ENCODE results near the gene ADSL.

The ADSL gene

DNA sequence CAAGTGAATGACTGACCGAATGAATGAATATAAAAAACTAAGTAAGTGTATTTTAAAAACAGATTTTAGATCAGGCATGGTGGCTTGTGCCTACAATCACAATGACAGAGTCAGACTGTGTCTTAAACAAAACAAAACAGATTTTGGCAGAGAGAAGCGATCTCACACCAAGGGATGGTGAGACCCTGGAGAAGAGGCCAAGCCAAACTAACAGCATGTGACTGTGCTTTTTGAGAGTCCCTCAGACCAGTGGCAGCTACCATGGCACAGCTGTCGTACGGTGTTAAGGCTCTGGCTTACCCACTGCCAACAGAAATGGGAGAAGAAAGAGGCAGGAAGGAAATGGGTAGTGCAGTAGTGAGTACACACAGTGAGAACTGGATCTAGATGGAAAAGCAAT lies 84.7 kb downstream of the ADSL start:
- no peaks in the 10 kb centered on the region for H3K9me3 Mint-ChIP-seq

GRCh38 chr22:40432157-40432556 lies 85.9 kb downstream of the ADSL start:
- peaks cover 10% of the 10 kb centered on the region for H3K4me1 Mint-ChIP-seq
- no peaks in the 10 kb centered on the region for H3K9me3 Mint-ChIP-seq
- no peak overlapping the region for H3K4me3 Mint-ChIP-seq
- peaks cover 13% of the 10 kb centered on the region for H3K36me3 Mint-ChIP-seq (ENCODE audit: low read depth)
- no peaks in the 10 kb centered on the region for H3K27me3 Mint-ChIP-seq (ENCODE audit: low read depth, poor library complexity)
- no peak for DNase-seq
- H3K27ac Mint-ChIP-seq: no peak overlapping the region
- no peak for TF ChIP-seq CTCF (IDR thresholded peaks at IDR 0.05)

More for the DNA sequence above, 84.7 kb downstream of the ADSL start:
- Mint-ChIP-seq H3K4me3 (no peak overlapping the region), H3K36me3 (ENCODE audit: low read depth) (peaks cover 13% of the 10 kb centered on the region), H3K4me1 (no peaks in the 10 kb centered on the region), H3K27ac (no peak overlapping the region), H3K27me3 (ENCODE audit: low read depth, poor library complexity) (no peaks in the 10 kb centered on the region)
- DNase-seq: no peak
- TF ChIP-seq CTCF (IDR thresholded peaks at IDR 0.05): no peak

- no peaks in the 10 kb centered on the region for H3K27me3 Mint-ChIP-seq (ENCODE audit: low read depth, poor library complexity)
- no peak overlapping the region for H3K4me3 Mint-ChIP-seq
- H3K4me1 Mint-ChIP-seq: peaks cover 10% of the 10 kb centered on the region
- no peak for TF ChIP-seq CTCF (IDR thresholded peaks at IDR 0.05)
- H3K9me3 Mint-ChIP-seq: no peaks in the 10 kb centered on the region
- no peak for DNase-seq
- no peak overlapping the region for H3K27ac Mint-ChIP-seq
- peaks cover 13% of the 10 kb centered on the region for H3K36me3 Mint-ChIP-seq (ENCODE audit: low read depth)
Measured at GRCh38 chr22:40432625-40433024, 86.3 kb downstream of the ADSL start.

DNA sequence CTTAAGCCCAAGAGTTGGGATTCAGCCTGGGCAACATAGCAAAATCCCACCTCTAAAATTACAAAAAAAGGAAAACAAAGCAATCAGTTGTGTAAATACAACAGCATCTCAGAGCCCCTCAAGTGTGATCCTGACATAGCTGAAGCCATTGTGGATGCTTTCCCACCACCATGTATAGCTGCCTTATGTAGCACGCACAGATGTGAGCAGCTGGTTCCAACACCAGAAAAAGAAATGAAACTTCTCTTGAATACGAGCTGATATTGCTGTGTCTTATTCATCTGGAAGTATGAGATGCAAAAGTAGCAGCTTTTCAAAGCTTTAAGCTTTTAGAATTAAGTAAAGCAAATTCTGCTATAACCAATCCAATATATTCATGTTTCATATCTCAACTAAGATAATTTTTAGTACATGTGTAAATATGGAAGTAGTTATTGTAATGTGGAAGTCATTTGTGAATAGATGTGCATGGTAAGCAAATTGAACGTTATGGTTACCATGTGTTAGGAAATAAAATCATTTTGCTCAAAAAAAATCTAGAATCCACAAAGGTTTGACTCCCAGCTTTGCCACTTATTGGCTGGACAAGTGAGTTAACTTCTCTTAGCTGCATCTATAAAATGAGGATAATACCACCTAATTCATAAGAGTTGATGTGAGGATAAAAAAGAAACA lies 87.3 kb downstream of the ADSL start:
- Mint-ChIP-seq H3K4me3 (no peak overlapping the region), H3K36me3 (ENCODE audit: low read depth) (peaks cover 13% of the 10 kb centered on the region), H3K4me1 (peaks cover 10% of the 10 kb centered on the region), H3K27ac (no peak overlapping the region), H3K27me3 (ENCODE audit: low read depth, poor library complexity) (no peaks in the 10 kb centered on the region), H3K9me3 (no peaks in the 10 kb centered on the region)
- TF ChIP-seq CTCF (IDR thresholded peaks at IDR 0.05): no peak
- no peak for DNase-seq

- H3K36me3 Mint-ChIP-seq (ENCODE audit: low read depth): peaks cover 8% of the 10 kb centered on the region
- DNase-seq: no peak
- H3K4me3 Mint-ChIP-seq: no peak overlapping the region
- H3K27ac Mint-ChIP-seq: no peak overlapping the region
- no peaks in the 10 kb centered on the region for H3K9me3 Mint-ChIP-seq
- peaks cover 10% of the 10 kb centered on the region for H3K4me1 Mint-ChIP-seq
- H3K27me3 Mint-ChIP-seq (ENCODE audit: low read depth, poor library complexity): no peaks in the 10 kb centered on the region
- no peak for TF ChIP-seq CTCF (IDR thresholded peaks at IDR 0.05)
Measured at GRCh38 chr22:40434106-40434505, 87.8 kb downstream of the ADSL start.

DNA sequence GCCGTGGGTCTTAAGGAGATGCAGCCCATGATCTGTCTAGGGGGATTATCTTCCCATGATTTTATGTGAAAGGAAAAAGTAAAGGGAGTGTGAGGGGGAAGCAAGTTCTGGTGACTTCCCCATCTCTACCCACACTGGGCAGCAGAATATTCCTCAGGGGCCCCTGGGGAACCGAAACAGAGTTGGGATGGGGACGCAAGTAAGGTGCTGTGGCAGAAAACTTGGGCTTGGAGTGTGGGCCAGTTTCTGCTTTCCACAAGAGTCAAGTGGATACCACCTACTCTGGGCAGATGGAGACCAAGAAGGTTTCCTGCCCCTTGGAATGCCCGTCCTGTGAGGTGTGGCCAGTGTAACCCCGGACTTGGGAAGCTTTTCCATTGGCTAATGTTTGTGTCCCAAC lies 88.4 kb downstream of the ADSL start:
- Mint-ChIP-seq H3K4me3 (no peak overlapping the region), H3K9me3 (no peaks in the 10 kb centered on the region), H3K27ac (no peak overlapping the region), H3K36me3 (ENCODE audit: low read depth) (peaks cover 4% of the 10 kb centered on the region), H3K27me3 (ENCODE audit: low read depth, poor library complexity) (no peaks in the 10 kb centered on the region), H3K4me1 (peaks cover 10% of the 10 kb centered on the region)
- DNase-seq: no peak
- no peak for TF ChIP-seq CTCF (IDR thresholded peaks at IDR 0.05)
